ENCODE measurements around the gene RPL37.

Gene RPL37

GRCh38 chr5:40832345-40832744 lies 2.7 kb downstream of the RPL37 start:
- DNase-seq: no peak

GRCh38 chr5:40831346-40832210 lies 3.4 kb downstream of the RPL37 start:
- no peak for DNase-seq

DNA sequence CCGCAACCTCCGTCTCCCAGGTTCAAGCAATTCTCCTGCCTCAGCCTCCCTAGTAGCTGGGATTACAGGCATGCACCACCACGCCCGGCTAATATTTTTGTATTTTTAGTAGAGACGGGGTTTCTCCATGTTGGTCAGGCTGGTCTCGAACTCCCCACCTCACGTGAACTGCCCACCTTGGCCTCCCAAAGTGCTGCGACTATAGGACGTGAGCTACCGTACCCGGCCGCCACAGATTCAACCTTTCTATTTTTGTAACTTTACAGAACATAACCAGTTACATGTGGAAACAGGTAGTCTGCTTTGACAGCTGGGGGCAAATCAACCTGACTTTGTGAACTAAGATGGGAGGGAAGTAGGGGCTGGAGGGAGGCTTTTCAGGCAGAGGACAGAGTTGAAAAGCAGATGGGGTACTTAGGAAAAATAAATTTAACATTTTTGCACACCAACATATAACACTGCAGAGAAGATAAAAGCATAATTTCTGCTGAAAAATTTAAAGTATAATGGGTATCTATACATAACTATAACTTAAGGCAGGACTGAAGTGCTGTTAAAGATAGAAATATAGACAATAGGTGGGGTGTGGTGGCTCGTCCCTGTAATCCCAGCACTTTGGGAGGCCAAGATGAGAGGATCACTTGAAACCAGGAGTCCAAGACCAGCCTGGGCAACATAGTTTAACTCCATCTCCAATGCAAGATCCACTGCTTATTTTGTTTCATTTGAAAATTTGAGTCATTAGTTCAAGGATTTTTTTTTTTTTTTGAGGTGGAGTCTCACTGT lies 5.1 kb downstream of the RPL37 start:
- DNase-seq: no peak

DNA sequence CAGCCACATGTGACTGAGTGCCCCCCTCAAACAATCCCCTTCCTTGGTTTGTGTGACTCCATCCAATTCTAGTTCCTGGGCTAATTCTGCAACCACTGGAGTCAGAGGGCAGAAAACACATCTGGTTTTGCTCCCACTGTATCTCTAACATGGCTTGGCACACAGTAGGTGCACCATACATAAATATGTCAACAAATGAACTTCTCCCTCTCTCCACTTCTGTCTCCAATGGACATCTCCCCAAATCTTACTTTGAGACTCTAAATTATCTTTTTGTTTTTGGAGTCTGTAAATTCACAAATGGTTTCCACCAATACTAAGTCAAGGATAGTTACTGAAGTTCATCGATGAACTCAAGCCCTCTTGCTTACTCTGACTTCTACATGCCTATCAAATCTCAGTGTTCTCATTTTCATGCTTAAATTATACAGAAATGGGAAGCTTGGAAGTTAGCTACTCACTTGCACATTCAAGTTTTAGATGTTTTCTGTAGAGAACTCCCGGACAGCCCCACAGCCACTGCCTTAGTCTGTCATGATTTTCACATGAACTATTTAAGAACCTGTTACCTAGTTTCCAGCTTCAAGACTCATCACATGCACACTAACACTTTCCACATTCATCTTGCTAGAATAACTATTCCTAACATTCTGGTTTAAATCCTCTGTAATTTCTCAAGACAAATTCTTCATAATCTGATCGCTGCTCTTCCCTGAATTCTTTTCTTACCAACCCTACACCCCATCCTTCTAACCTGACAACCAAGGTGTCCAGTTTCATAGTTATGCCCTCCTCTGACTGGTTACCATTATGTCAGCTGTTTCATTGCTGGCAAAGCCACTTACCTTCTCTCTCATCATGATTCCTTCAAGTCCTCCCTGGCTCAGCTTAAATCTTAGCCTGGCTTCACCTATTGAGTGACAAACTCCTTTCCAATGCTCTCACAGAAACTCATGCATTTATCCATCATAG lies 6.0 kb downstream of the RPL37 start:
- DNase-seq: no peak

DNA sequence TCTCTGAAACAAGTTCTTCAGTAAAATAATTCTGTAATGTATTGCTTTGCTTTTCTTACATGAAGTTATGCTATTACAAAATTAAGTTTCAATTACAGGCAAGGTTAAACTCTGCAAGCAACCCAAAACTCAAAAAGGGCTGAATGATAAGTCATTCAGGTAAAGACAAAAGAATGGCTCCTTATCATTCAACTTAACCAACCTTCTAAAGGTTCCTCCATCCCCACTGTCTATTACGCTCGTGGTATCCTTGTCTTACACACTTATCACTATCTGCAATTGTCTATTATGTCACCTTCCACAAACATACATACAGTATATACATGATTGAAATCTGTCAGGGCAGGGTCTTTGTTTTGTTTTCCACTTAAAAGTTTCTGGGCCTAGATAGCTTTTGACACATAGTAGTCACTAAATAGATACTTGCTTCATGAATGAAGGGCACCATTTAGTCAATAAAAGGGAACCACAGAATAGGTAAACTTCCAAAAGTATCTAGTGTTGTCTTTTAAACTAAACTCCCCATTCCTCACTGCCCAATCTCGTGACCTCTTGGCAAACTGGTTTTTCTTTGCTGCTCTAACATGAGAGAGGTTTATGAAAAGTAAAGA lies 6.9 kb downstream of the RPL37 start:
- DNase-seq: no peak

- no peak for DNase-seq
Measured at GRCh38 chr5:40827188-40827977, 7.6 kb downstream of the RPL37 start.

DNA sequence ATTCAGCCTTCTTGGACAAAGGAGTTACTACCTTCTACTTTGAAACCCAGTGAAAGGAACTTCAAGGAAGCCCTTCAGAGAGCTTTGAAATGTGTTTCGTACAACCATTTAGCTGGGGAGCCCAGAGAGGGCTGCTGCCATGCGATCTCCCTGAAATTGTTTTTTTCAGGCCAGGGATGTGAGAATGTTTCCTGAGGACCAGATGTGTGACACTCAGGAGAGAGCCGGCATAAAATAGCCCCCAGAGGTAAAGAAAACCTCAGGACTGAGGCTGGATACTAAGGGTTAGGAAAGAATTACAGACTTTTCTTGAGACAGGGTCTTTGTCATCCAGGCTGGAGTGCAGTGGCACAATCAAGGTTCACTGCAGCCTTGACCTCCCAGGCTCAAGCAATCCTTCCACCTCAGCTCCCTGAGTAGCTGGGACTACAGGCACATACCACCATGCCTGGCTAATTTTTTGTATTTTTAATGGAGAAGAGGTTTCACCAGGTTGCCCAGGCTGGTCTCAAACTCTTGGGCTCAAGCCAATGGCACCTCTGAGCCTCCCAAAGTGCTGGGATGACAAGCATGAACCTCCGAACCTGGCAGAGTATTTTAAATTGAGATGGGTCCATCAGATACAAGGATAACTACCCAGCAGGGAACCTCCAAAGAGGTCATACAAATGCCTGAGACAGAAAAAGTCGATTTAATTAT lies 8.4 kb downstream of the RPL37 start:
- no peak for DNase-seq

- DNase-seq: peak in 1 of 2 experiments; percentile 25
Measured at GRCh38 chr5:40825461-40826043, 9.5 kb downstream of the RPL37 start.

DNA sequence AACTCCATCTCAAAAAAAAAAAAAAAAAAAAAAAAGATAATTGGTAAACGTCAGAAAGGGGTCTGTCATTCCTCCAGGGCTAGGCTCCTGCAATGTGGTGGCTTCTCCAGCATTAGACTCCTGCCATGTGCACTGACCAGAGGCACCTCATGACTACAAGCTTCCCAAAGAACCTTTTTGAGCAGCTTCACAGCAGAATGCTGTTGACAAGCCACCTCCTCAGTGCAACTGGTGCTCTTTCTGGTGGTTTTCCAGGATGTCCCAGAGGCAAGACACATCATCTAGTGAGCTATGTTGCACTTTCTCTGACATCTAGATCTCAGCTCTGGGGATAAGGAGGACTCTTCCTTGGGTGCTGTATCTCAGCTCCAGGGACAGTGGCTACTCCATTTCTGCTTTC lies 11.6 kb downstream of the RPL37 start:
- no peak for DNase-seq

GRCh38 chr5:40813698-40814281 lies 21.2 kb downstream of the RPL37 start:
- peak; percentile 25 to 26 for DNase-seq

DNA sequence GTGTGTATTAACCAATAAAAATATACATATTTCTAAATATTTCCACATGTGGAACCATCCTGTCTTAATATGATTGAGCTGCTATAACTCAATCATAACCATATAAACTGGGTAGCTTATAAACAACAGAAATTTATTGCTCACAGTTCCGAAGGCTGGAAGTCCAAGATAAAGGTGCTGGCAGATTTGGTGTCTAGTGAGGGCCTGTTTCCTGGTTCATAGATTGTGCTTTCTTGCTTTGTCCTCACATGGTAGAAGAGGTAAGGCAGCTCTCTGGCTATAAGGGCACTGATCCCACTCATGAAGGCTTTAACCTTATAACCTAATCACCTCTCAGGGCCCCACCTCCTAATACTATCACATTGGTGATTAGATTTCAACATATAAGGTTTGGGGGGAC lies 22.9 kb downstream of the RPL37 start:
- DNase-seq: no peak

GRCh38 chr5:40801771-40802562 lies 33.1 kb downstream of the RPL37 start:
- DNase-seq: no peak

DNA sequence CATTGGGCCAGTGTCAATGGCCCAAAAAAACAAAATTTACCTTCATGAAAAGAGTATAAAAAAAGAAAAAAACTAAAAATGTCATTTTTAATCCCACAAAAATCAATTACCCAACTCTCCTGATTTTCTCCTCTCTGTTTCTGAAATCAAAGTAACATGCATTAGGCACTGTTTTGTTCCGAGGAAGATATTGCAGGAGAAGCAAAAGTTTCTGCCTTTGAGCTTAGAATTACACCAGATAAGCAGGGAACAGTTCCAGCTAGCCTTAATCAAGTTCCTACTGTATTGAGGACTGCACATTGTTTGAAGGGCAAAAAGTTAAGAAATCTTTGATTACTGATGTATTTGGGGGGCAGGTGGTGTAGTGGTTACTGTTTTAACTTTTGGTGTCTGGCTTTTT lies 35.8 kb downstream of the RPL37 start:
- no peak for DNase-seq

DNA sequence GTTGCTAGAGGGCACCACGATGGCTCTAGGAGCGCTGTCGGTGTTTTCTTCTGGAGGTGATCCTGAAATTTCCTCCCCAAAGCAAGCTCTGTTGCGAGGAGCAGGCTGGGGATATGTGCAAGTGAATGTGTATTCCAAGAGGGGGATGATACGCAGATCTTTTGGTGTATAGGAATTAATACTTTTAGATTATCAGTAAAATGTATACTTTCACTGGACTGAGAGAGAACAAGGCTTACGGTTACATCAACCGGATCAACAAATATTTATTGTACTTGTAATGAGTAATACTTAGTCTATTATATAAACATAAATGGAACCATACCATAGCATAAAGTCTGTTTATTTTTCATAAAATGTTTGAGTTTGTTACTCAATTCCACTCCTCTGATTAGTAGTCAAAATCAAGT lies 36.2 kb downstream of the RPL37 start:
- peak in 1 of 2 experiments; percentile 44 for DNase-seq

GRCh38 chr5:40798012-40798800 lies 36.8 kb downstream of the RPL37 start, which contains the start of gene PRKAA1:
Gene PRKAA1 (minus strand): TSS chr5:40798374. CDS start chr5:40798189, 185 bp downstream.
- DNase-seq: peak; percentile 74 to 92

GRCh38 chr5:40797273-40798011 lies 37.6 kb downstream of the RPL37 start:
- DNase-seq: peak; percentile 91 to 92

DNA sequence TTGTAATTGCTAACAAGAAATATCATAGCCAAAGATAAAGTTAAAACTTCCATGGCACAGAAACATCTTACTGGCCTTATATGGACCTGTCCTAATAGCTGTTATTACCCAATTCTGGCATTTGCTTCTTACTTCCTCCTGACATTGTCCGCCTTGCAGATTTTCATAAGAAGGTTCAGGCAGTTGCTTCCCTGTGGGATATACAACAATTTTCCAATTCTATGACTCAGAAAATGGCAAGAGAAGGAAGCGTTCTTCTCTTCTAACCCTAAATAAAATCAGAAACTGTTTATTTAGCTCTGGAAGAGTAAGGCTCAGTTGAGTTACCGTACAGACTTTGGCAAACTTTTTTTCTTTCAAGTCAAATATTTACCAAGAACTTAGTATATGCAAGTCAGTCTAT lies 38.5 kb downstream of the RPL37 start:
- DNase-seq: peak; percentile 49

All from Kasumi-1 (cell line).